Suprapubic skin (tissue), 3 donors: ENCODE measurements around the gene OR4C6.

Experiments used
- CTCF ChIP-seq, 2 donors: fragments of 200-600 bp in 1 of 2; fragments of 450-650 bp in 1 of 2; sonication (generic) in 1 of 2; IDR thresholded peaks; one replicate each; pipeline ENCODE4 v1.5.1; 2016 to 2019; ENCODE audit warnings: antibody characterized with exemption in 2 of 2, mild to moderate bottlenecking in 1 of 2, moderate library complexity in 1 of 2
- POLR2A ChIP-seq, 2 donors: fragments of 450-650 bp; IDR thresholded peaks; one replicate each; pipeline ENCODE4 v1.6.1; 2017; ENCODE audit warnings: antibody characterized with exemption in 2 of 2, mild to moderate bottlenecking in 2 of 2, moderate library complexity in 2 of 2

GRCh38 chr11:55648027-55648426, 14.0 kb upstream of the OR4C6 start, which contains the start of gene OR4S2:
- TF ChIP-seq CTCF (IDR thresholded peaks at IDR 0.05) (no peak), POLR2A (IDR thresholded peaks at IDR 0.05) (no peak)
